HepG2 (cell line): ENCODE results near the gene SERPINA3. TPM values are rescaled to one million over a fixed set of nuclear protein-coding genes. Genes with fewer than 3 reads are reported as not detected.
A peak's percentile ranks its signal among the peaks of the same experiment; 100 is the strongest.

ENCODE experiments used
- ATAC-seq: fragments of 200-7000 bp; cut with Tn5 transposase; 3 replicates; pipeline ENCODE4 v1.9.1; 2020; ENCODE audit warnings: mild to moderate bottlenecking, moderate library complexity
- BruUV-seq: library from RNA; stranded (reverse); fragments of 400-500 nt; replicated peaks from 2 replicates; lab custom pipeline; 2021; lab: Mats Ljungman, UMichigan
- CTCF ChIA-PET: fragments of 300-600 bp; formaldehyde crosslinking; extraction: SDS; loops from one replicate; lab custom pipeline; 2021; ENCODE audit warnings: low total read pairs, inconsistent platforms, low intra/inter-chr PET ratio; lab: Yijun Ruan, JAX
- POLR2A ChIA-PET: fragments of 350-600 bp; sonication (Branson Sonifier 250); formaldehyde crosslinking; loops from one replicate; lab custom pipeline; 2020; ENCODE audit warnings: antibody characterized with exemption, inconsistent platforms; lab: Yijun Ruan, JAX
- DNase-seq: peaks from one replicate; pipeline ENCODE4 v3.0.0-alpha.2; 2015; ENCODE audit warnings: low spot score
- FAIRE-seq: peaks from 3 replicates; lab custom pipeline; 2011; peaks lifted over from hg19 to GRCh38; lab: Jason Lieb, UNC
- H2AFZ ChIP-seq: one replicate; pipeline ENCODE4 v1.6.1; 2011; ENCODE audit warnings: low read length, inconsistent platforms
- H3K27ac ChIP-seq: fragments of 300-600 bp; 3 replicates; pipeline ENCODE4 v1.8.0; 2011; ENCODE audit warnings: mixed run types, mild to moderate bottlenecking, mixed read lengths, low read length, inconsistent platforms; ENCODE audit not compliant: insufficient read depth; ENCODE audit errors: extremely low read length
- H3K27me3 ChIP-seq, 2 experiments: fragments of 200-600 bp in 1 of 2; 2 replicates in 1 of 2; 3 replicates in 1 of 2; pipeline versions ENCODE4 v1.6.0 to v1.8.0; 2011; ENCODE audit warnings: low read length in 2 of 2, mild to moderate bottlenecking in 2 of 2, moderate library complexity in 2 of 2, inconsistent platforms in 1 of 2; ENCODE audit not compliant: insufficient read depth in 2 of 2, control insufficient read depth in 1 of 2
- H3K36me3 ChIP-seq, 2 experiments: fragments of 200-600 bp in 1 of 2; replicated peaks in 1 of 2; 2 replicates in 1 of 2; 3 replicates in 1 of 2; pipeline versions ENCODE4 v1.5.1 to v1.8.0; 2011; ENCODE audit warnings: low read length in 2 of 2, inconsistent platforms in 1 of 2; ENCODE audit not compliant: insufficient read depth in 2 of 2, control insufficient read depth in 1 of 2
- H3K4me1 ChIP-seq: 2 replicates; pipeline ENCODE4 v1.5.1; 2012; ENCODE audit warnings: low read length, inconsistent platforms; ENCODE audit not compliant: insufficient read depth
- H3K4me2 ChIP-seq: 2 replicates; pipeline ENCODE4 v1.6.0; 2011; ENCODE audit warnings: low read depth, low read length, inconsistent platforms
- H3K4me3 ChIP-seq, 3 experiments: fragments of 200-600 bp in 1 of 3; sonication (generic), shearing (Covaris generic) in 1 of 3; replicated peaks in 1 of 3; 2 replicates each; pipeline ENCODE4 v1.5.1; 2011 to 2016; ENCODE audit warnings: low read length in 3 of 3, inconsistent platforms in 2 of 3, low read depth in 2 of 3, mild to moderate bottlenecking in 2 of 3, control low read depth in 1 of 3, mixed read lengths in 1 of 3; ENCODE audit not compliant: insufficient read depth in 1 of 3
- H3K79me2 ChIP-seq: one replicate; pipeline ENCODE4 v1.6.1; 2011; ENCODE audit warnings: low read length, inconsistent platforms; ENCODE audit not compliant: insufficient read depth
- H3K9ac ChIP-seq: 2 replicates; pipeline ENCODE4 v1.6.0; 2011; ENCODE audit warnings: mild to moderate bottlenecking, low read depth, low read length, inconsistent platforms; ENCODE audit not compliant: insufficient read depth
- H3K9me3 ChIP-seq: 2 replicates; pipeline ENCODE4 v1.5.1; 2012; ENCODE audit warnings: mild to moderate bottlenecking, low read length
- H4K20me1 ChIP-seq: 2 replicates; pipeline ENCODE4 v1.6.0; 2011; ENCODE audit warnings: inconsistent platforms, mild to moderate bottlenecking, low read length, moderate library complexity; ENCODE audit not compliant: insufficient read depth
- BHLHE40 ChIP-seq: IDR thresholded peaks from 2 replicates; pipeline ENCODE4 v1.6.1; 2011; ENCODE audit warnings: low read length, improper control_type of control experiment
- MNT ChIP-seq: fragments of 450-650 bp; IDR thresholded peaks from 2 replicates; pipeline ENCODE4 v1.6.1; 2016
- SMAD9 ChIP-seq: sonication (generic); formaldehyde crosslinking; IDR thresholded peaks from 2 replicates; pipeline ENCODE4 v1.5.1; 2020; ENCODE audit warnings: mild to moderate bottlenecking, missing genetic modification reagents
- ZNF562 ChIP-seq: sonication (generic); formaldehyde crosslinking; IDR thresholded peaks from 2 replicates; pipeline ENCODE4 v1.8.0; 2022; ENCODE audit warnings: missing genetic modification reagents, borderline replicate concordance
- ZNF687 ChIP-seq: sonication (generic); formaldehyde crosslinking; IDR thresholded peaks from 2 replicates; pipeline ENCODE4 v1.5.1; 2020; ENCODE audit warnings: mild to moderate bottlenecking, missing genetic modification reagents, moderate library complexity
- WGBS: methylation state at CpG from one replicate; pipeline ENCODE4 v1.1.6; 2017; ENCODE audit warnings: low lambda C conversion rate; 5-methylcytosine and 5-hydroxymethylcytosine counted together
- in situ Hi-C: cut with HindIII; loops from 2 replicates; pipeline ENCODE4 v1.10.0; 2017; ENCODE audit warnings: low pct_unique_long_range_greater_than_20kb; ENCODE audit not compliant: extremely low pct_ligation_motif_present
- intact Hi-C: fragments of 100-400 bp; cut with micrococcal nuclease; formaldehyde crosslinking; loops from one replicate; pipeline ENCODE4 v1.10.0; 2022; ENCODE audit not compliant: unreplicated experiment
- polyA plus RNA-seq, 8 experiments: library from polyadenylated mRNA; depleted of rRNA in 3 of 8; stranded (reverse) in 7 of 8; unstranded in 1 of 8; fragments of >200 nt; fragmentation: Illumina TruSeq in 4 of 8; extraction: Trizol in 4 of 8; gene quantifications; 2 replicates each; pipeline versions ENCODE4 v1.2.1 to v1.2.3, GENCODE V29; 2011 to 2016; ENCODE audit warnings: low read depth in 4 of 8, missing spikeins in 1 of 8, mixed read lengths in 1 of 8; ENCODE audit not compliant: insufficient read depth in 1 of 8
- total RNA-seq, 5 experiments: library from RNA; depleted of rRNA; stranded (reverse); fragments of >200 nt; fragmentation: Illumina TruSeq; extraction: Trizol; gene quantifications; 2 replicates each; pipeline ENCODE4 v1.2.3, GENCODE V29; 2016; ENCODE audit warnings: low read depth in 1 of 5
- TF ChIP-seq, protein P1 (sequence below): sonication (generic); formaldehyde crosslinking; IDR thresholded peaks from 2 replicates; pipeline ENCODE4 v1.9.0; 2021; ENCODE audit warnings: mild to moderate bottlenecking, missing genetic modification reagents

The SERPINA3 gene
- total and polyA plus RNA-seq, 2 of the 13 experiments (the other 11 are each of a cell fraction or from before 2014, with no cell fraction given) = 825 to 2,200 TPM

DNA sequence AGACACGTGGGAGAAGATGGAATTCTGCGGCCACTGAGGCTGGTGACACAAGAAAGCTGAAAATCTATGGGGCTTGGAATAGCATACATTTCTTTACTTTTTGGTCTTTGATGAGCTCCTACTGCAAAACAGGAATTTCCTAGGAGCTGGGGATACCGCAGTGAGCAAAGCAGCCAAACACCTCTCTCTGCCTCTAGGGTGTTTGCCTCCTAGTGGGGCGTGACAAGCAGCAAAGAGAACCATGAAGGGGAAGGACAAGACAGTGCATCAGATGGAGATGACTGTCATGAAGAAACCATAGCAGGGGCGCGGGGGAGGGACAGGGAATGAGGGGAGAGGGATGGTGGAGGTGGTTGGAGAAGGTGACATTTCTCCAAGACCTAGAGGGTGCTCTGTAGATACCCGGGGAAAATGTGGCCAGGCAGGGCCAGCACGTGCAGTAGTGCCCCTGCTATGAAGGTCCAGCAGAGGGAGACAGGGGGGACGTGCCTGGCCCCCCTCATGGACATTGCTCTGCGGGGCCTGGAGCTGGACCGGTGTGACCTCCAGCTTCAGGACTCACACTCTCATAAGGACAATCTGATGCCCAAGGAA, 58.6 kb downstream of the SERPINA3 start:
- in situ Hi-C loops (no loop called here), intact Hi-C loops (no loop called here)
- ChIA-PET POLR2A (interaction anchor here (1.1 to 1.2 kb wide), 2 partner anchors 59 to 72 kb away, joined by 3 read pairs; partner anchors contain the start of gene SERPINA3), CTCF (no interaction called here)
- Histone ChIP-seq H3K4me2 (peak overlapping the region; percentile 52), H3K4me3 (peak overlapping the region in 1 of 3 experiments; percentile 12; a peak in 1 of 6 replicates), H3K4me1 (peaks cover 45% of the 10 kb centered on the region), H3K27me3 (no peaks in the 10 kb centered on the region), H3K9me3 (no peaks in the 10 kb centered on the region), H3K79me2 (no peaks in the 10 kb centered on the region), H4K20me1 (no peaks in the 10 kb centered on the region), H3K27ac (no peak overlapping the region), H3K9ac (no peak overlapping the region), H3K36me3 (no peaks in the 10 kb centered on the region), H2AFZ (no peak overlapping the region)
- no peak for DNase-seq
- TF ChIP-seq ZNF687 (CRISPR knock-in tag) (0 out of 2 replicates have a peak, but pooled peaks have one; percentile 24), MNT (peak; percentile 25; the same call in 1 of the 2 replicates), SMAD9 (CRISPR knock-in tag) (no peak), BHLHE40 (no peak), ZNF562 (CRISPR knock-in tag) (no peak)
- TF ChIP-seq, protein P1, sequence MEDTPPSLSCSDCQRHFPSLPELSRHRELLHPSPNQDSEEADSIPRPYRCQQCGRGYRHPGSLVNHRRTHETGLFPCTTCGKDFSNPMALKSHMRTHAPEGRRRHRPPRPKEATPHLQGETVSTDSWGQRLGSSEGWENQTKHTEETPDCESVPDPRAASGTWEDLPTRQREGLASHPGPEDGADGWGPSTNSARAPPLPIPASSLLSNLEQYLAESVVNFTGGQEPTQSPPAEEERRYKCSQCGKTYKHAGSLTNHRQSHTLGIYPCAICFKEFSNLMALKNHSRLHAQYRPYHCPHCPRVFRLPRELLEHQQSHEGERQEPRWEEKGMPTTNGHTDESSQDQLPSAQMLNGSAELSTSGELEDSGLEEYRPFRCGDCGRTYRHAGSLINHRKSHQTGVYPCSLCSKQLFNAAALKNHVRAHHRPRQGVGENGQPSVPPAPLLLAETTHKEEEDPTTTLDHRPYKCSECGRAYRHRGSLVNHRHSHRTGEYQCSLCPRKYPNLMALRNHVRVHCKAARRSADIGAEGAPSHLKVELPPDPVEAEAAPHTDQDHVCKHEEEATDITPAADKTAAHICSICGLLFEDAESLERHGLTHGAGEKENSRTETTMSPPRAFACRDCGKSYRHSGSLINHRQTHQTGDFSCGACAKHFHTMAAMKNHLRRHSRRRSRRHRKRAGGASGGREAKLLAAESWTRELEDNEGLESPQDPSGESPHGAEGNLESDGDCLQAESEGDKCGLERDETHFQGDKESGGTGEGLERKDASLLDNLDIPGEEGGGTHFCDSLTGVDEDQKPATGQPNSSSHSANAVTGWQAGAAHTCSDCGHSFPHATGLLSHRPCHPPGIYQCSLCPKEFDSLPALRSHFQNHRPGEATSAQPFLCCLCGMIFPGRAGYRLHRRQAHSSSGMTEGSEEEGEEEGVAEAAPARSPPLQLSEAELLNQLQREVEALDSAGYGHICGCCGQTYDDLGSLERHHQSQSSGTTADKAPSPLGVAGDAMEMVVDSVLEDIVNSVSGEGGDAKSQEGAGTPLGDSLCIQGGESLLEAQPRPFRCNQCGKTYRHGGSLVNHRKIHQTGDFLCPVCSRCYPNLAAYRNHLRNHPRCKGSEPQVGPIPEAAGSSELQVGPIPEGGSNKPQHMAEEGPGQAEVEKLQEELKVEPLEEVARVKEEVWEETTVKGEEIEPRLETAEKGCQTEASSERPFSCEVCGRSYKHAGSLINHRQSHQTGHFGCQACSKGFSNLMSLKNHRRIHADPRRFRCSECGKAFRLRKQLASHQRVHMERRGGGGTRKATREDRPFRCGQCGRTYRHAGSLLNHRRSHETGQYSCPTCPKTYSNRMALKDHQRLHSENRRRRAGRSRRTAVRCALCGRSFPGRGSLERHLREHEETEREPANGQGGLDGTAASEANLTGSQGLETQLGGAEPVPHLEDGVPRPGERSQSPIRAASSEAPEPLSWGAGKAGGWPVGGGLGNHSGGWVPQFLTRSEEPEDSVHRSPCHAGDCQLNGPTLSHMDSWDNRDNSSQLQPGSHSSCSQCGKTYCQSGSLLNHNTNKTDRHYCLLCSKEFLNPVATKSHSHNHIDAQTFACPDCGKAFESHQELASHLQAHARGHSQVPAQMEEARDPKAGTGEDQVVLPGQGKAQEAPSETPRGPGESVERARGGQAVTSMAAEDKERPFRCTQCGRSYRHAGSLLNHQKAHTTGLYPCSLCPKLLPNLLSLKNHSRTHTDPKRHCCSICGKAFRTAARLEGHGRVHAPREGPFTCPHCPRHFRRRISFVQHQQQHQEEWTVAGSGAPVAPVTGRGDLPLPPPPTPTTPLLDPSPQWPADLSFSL = no peak
- no TSS peak for BruUV-seq
- 18% methylated on average over 10 of the region's 11 CpGs for WGBS
- no peak for FAIRE-seq
- peak; percentile 56 for ATAC-seq
